ENCODE measurements around the gene IRF2BP2. TPM values are rescaled to one million over a fixed set of nuclear protein-coding genes. Genes with fewer than 3 reads are reported as not detected.

Gene IRF2BP2
- total and polyA plus RNA-seq, 2 of the 13 experiments (the other 11 are each of a cell fraction or from before 2014, with no cell fraction given), result 140 to 147 TPM

DNA sequence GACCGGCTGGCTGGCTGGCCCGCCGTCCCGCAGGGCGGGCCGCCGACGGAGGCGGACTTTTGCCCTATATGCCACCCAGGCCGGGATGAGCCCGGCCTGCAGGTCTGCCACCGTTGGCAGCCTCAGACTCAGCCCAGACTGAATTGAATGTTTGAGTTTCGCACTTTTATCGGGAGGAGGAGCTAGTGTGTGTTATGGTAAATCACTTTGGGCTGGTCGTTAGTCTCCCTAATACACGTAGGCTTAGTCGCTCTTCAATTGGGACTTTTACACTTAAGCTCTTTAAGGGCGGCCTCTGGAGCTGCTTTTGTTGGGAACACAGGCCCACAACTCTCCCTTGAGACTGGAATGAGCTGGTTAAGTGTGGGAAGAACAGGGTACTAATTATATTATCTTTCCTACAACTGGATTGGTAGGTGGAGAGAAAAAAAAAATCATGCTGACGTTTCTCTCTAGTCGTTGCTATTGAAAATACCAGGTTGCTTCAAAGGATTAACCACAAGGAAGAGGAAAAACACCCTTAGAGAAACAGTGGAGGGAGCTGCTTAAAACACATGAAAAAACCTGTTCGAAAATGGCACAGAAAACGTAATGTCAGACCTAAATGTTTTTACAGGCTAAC, 1.4 kb upstream of the IRF2BP2 start (continued):
- TF ChIP-seq ZNF431 (CRISPR knock-in tag; IDR thresholded peaks at IDR 0.05; ENCODE audit: borderline replicate concordance, low read depth) (no peak; the same call in 1 of the 2 replicates), ZNF160 (CRISPR knock-in tag; IDR thresholded peaks at IDR 0.05) (no peak), GATA4 (IDR thresholded peaks at IDR 0.05; ENCODE audit: borderline replicate concordance, low read depth) (0 out of 2 replicates have a peak, but pooled peaks have one; percentile 27), MYNN (CRISPR knock-in tag; IDR thresholded peaks at IDR 0.05; ENCODE audit: low read depth) (no peak), SRF (IDR thresholded peaks at IDR 0.05; ENCODE audit: low read depth, low read length) (no peak), RAD51 (IDR thresholded peaks at IDR 0.05; ENCODE audit: borderline replicate concordance) (no peak), ATAD3A (CRISPR knock-in tag; IDR thresholded peaks at IDR 0.05) (no peak), SMAD1 (CRISPR knock-in tag; IDR thresholded peaks at IDR 0.05; ENCODE audit: borderline replicate concordance, low read depth) (0 out of 2 replicates have a peak, but pooled peaks have one; percentile 10), POLR2AphosphoS5 (IDR thresholded peaks at IDR 0.05; ENCODE audit: low read depth, low read length) (peak; percentile 64), RXRB (CRISPR knock-in tag; IDR thresholded peaks at IDR 0.05; ENCODE audit: borderline replicate concordance) (peak; percentile 52; the same call in 1 of the 2 replicates), ELF4 (CRISPR knock-in tag; IDR thresholded peaks at IDR 0.05; ENCODE audit: borderline replicate concordance) (no peak), ZNF776 (CRISPR knock-in tag; IDR thresholded peaks at IDR 0.05) (no peak), RFX3 (CRISPR knock-in tag; IDR thresholded peaks at IDR 0.05) (no peak), HNF4A (CRISPR knock-in tag; IDR thresholded peaks at IDR 0.05) (peak; percentile 67), ZNF629 (CRISPR knock-in tag; conservative IDR thresholded peaks at IDR 0.05) (peak; percentile 6; the same call in 1 of the 2 replicates)
- TF ChIP-seq, protein P1, sequence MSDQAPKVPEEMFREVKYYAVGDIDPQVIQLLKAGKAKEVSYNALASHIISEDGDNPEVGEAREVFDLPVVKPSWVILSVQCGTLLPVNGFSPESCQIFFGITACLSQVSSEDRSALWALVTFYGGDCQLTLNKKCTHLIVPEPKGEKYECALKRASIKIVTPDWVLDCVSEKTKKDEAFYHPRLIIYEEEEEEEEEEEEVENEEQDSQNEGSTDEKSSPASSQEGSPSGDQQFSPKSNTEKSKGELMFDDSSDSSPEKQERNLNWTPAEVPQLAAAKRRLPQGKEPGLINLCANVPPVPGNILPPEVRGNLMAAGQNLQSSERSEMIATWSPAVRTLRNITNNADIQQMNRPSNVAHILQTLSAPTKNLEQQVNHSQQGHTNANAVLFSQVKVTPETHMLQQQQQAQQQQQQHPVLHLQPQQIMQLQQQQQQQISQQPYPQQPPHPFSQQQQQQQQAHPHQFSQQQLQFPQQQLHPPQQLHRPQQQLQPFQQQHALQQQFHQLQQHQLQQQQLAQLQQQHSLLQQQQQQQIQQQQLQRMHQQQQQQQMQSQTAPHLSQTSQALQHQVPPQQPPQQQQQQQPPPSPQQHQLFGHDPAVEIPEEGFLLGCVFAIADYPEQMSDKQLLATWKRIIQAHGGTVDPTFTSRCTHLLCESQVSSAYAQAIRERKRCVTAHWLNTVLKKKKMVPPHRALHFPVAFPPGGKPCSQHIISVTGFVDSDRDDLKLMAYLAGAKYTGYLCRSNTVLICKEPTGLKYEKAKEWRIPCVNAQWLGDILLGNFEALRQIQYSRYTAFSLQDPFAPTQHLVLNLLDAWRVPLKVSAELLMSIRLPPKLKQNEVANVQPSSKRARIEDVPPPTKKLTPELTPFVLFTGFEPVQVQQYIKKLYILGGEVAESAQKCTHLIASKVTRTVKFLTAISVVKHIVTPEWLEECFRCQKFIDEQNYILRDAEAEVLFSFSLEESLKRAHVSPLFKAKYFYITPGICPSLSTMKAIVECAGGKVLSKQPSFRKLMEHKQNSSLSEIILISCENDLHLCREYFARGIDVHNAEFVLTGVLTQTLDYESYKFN (CRISPR knock-in tag; conservative IDR thresholded peaks at IDR 0.05), result no peak
- TF ChIP-seq, protein P2, sequence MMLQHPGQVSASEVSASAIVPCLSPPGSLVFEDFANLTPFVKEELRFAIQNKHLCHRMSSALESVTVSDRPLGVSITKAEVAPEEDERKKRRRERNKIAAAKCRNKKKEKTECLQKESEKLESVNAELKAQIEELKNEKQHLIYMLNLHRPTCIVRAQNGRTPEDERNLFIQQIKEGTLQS (CRISPR knock-in tag; IDR thresholded peaks at IDR 0.05), result 0 out of 2 replicates have a peak, but pooled peaks have one; percentile 20
- TF ChIP-seq, protein P3, sequence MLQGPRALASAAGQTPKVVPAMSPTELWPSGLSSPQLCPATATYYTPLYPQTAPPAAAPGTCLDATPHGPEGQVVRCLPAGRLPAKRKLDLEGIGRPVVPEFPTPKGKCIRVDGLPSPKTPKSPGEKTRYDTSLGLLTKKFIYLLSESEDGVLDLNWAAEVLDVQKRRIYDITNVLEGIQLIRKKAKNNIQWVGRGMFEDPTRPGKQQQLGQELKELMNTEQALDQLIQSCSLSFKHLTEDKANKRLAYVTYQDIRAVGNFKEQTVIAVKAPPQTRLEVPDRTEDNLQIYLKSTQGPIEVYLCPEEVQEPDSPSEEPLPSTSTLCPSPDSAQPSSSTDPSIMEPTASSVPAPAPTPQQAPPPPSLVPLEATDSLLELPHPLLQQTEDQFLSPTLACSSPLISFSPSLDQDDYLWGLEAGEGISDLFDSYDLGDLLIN (CRISPR knock-in tag; IDR thresholded peaks at IDR 0.05; ENCODE audit: borderline replicate concordance), result no peak
- TF ChIP-seq, protein P4, sequence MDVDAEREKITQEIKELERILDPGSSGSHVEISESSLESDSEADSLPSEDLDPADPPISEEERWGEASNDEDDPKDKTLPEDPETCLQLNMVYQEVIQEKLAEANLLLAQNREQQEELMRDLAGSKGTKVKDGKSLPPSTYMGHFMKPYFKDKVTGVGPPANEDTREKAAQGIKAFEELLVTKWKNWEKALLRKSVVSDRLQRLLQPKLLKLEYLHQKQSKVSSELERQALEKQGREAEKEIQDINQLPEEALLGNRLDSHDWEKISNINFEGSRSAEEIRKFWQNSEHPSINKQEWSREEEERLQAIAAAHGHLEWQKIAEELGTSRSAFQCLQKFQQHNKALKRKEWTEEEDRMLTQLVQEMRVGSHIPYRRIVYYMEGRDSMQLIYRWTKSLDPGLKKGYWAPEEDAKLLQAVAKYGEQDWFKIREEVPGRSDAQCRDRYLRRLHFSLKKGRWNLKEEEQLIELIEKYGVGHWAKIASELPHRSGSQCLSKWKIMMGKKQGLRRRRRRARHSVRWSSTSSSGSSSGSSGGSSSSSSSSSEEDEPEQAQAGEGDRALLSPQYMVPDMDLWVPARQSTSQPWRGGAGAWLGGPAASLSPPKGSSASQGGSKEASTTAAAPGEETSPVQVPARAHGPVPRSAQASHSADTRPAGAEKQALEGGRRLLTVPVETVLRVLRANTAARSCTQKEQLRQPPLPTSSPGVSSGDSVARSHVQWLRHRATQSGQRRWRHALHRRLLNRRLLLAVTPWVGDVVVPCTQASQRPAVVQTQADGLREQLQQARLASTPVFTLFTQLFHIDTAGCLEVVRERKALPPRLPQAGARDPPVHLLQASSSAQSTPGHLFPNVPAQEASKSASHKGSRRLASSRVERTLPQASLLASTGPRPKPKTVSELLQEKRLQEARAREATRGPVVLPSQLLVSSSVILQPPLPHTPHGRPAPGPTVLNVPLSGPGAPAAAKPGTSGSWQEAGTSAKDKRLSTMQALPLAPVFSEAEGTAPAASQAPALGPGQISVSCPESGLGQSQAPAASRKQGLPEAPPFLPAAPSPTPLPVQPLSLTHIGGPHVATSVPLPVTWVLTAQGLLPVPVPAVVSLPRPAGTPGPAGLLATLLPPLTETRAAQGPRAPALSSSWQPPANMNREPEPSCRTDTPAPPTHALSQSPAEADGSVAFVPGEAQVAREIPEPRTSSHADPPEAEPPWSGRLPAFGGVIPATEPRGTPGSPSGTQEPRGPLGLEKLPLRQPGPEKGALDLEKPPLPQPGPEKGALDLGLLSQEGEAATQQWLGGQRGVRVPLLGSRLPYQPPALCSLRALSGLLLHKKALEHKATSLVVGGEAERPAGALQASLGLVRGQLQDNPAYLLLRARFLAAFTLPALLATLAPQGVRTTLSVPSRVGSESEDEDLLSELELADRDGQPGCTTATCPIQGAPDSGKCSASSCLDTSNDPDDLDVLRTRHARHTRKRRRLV (CRISPR knock-in tag; IDR thresholded peaks at IDR 0.05), result no peak

Measured in HepG2 (cell line).